Measurements from ENCODE around the gene KRTAP4-11.
"Not testable (repeated sequence)": the region's sequence is repeated elsewhere in the genome, so short reads cannot be mapped to it uniquely, and the experiment has no call there.

KRTAP4-11 gene

DNA sequence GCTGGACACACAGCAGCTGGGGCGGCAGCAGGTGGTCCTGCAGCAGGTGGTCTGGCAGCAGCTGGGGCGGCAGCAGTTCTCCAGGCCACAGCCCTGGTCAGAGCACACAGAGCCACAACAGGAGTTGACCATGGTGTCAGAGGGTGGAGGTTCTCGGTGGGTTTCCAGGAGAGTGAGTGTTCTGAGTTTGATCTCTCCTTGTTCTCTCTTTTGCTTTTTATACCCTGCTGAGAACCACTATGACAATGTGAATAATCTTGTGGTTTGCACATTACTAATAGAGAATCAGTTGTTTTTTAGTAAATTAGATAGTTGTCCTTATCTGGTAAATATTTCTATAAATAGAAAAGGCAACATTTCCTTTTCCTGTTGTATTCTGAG is 5.8 kb upstream of the KRTAP4-11 start, which contains the start of gene KRTAP4-12:
Gene KRTAP4-12, minus strand, starts transcription at position 192 of the 381 bp plus-strand sequence. Its CDS starts 60 bp downstream, at position 132.
- DNase-seq (ENCODE audit: low spot score), result not testable (repeated sequence)

GRCh38 chr17:41123292-41123990 is 5.3 kb upstream of the KRTAP4-11 start:
- DNase-seq (ENCODE audit: low spot score), result not testable (repeated sequence)

DNA sequence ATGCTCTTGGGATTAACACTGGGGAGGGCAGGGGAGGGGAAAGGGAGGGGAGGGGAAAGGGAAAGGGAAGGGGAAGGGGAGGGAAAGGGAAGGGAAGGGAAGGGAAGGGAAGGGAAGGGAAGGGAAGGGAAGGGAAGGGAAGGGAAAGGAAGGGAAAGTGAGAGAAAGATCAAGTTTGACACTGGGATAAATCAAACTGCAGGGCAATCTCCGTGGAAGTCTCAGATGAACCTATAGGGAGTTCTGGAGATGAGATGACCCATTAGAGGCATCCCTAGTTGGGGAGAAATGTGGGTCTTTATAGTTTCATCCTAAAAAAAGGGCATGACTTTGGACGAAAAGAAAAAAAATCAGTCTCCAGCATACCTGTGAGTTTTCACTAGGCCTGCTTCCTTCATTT is 3.6 kb upstream of the KRTAP4-11 start:
- DNase-seq (ENCODE audit: low spot score), result no peak

- DNase-seq (ENCODE audit: low spot score), result not testable (repeated sequence)
These were observed 1.8 kb upstream of the KRTAP4-11 start for GRCh38 chr17:41119696-41120690.

- no peak for DNase-seq (ENCODE audit: low spot score)
These were observed 548 bp upstream of the KRTAP4-11 start for GRCh38 chr17:41118721-41119120.

DNA sequence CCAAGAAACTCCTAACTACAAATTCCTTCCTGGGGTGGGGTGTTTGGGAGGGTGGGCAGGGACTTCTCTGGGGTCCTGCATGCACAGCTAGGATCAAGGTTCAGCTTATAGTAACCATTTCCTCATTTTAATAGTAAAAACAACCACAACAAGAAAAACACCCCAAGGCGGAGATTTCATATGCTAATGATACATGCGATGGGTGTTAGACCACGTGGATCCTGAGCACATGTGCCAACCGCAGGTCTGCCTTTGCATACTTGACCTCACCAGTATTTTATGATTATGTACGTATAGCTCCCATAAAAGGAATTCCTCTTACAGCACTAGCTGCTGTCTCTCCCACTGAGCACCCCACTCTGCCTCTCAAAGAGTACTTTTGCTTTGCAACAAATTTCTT is 1.9 kb downstream of the KRTAP4-11 start:
- DNase-seq (ENCODE audit: low spot score), result no peak

DNA sequence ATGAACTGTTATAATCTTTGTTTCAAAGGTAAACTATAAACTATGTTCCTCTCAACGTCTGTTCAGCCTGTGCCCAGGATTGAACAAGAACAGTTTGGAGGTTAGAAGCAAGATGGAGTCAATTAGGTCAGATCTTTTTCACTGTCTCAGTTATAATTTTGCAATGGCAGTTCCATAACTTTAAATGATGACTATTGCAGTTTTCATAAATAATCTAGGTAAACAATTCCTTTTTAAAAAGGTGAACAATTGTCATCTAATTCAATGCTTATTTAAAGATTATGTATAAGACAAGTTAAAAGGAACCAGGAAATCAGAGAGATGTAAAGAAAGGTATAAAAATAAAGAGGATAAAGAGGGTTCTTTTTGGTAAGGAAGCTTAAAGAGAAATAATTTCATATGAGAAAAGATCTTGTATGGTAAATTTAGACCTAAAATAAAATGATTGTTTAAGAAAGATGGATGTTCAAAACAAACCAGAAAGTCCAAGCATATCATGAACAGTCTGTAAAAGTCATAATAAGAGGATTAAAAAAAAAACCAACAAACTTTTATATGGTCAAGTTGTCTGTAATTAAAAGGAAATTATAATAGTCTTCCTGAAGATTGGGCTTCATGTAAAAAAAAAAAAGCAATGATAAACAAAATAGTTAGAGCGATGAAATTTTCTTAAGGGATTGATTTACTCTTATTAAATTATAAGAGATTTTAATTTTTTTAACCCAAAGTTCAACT is 6.9 kb downstream of the KRTAP4-11 start:
- no peak for DNase-seq (ENCODE audit: low spot score)

DNA sequence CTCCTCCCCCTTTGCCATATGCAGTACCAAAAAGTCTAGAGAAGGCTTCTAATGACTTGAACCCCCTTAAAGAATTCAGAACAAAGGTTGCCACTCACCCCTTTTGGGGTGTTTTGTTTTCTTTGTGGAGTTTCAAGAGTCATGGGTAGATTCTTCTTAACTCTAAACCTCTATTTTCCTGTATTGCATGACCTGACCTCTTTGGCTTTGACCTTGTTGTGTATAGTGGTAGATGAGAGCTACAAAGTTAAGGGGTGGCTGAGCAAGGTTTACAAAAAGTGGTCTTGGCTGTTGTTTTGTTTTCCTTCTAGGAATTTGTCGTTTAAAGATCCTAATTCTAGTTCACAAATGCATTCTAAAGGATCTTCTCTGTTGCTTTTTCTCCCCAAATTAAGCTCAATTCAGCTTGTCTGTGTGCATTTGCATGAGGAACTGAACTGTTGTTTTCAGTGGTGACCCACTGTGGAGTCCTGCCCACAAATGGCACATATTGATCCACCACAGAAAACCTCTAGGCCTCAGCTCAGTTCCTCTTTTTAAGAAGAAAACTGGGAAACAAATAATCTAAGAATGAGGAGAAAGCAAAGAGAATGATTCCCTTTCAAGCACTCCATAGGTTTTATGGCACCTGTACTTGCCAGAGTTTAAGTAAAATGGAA is 9.3 kb downstream of the KRTAP4-11 start:
- DNase-seq (ENCODE audit: low spot score), result not testable (repeated sequence)

DNA sequence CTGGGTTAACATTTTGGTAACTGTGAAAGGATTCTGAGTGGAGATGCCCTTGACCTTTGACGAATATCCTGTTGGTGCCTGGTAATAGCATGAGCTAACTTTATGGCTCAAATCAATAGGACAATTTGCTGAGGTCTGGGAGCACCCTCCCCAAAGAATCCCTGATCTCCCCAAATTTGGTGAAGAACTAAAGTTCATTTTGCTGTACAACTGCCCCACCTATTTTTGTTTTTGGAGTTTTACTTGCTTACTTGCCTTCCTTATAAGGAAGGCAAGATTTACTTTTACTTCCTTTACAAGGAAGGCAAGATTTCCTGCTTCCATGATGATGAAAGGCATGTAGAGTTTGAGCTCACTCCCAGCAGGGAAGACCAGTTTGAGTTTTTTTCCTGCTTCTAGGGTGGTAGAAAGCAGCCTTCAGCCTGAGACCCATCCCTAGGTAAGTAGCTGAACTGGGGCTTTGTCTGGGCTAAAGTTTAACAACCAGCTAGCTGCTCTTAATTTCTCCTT is 10.2 kb downstream of the KRTAP4-11 start:
- DNase-seq (ENCODE audit: low spot score), result no peak

GRCh38 chr17:41105347-41105746 is 12.8 kb downstream of the KRTAP4-11 start, which contains the start of gene KRTAP4-9:
Gene KRTAP4-9, plus strand, starts transcription at chr17:41105389. Its CDS starts 0 bp downstream, at chr17:41105389.
- DNase-seq (ENCODE audit: low spot score), result not testable (repeated sequence)

DNA sequence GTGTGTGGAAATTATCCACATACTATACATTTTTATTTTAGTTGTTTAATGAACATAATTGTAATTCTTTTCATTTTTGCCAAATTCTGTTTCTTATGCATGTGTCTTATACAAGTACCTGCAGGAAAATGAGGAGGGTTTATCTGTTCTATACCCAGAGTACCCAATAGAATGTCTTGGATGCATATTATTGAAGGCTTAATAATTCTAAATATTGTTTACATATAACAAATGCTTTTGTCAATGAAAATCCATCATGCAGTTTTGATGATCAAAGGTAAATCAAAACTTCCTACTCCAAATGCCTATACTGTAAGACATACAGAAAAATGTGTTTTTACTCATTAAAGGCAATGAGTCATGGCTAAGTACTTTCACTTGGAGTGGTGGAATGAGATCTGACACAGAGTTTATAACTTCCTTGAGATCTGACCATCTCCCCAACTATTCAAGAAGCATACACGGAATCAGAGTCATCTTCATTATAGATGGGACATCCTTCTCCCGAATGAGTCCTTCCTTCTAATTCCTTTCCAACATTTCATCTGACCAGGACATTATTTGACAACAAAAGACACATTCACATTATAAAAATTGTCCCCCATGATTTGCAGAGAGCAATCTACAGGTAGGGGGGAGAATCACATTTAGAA is 13.7 kb downstream of the KRTAP4-11 start:
- not testable (repeated sequence) for DNase-seq (ENCODE audit: low spot score)

GRCh38 chr17:41103896-41104295 is 14.3 kb downstream of the KRTAP4-11 start:
- DNase-seq (ENCODE audit: low spot score), result no peak

- DNase-seq (ENCODE audit: low spot score), result no peak
These were observed 16.4 kb downstream of the KRTAP4-11 start, which contains the start of gene KRTAP4-16 for GRCh38 chr17:41101586-41102259. Gene KRTAP4-16, minus strand, starts transcription at chr17:41102209. Its CDS starts 0 bp downstream, at chr17:41102209.

DNA sequence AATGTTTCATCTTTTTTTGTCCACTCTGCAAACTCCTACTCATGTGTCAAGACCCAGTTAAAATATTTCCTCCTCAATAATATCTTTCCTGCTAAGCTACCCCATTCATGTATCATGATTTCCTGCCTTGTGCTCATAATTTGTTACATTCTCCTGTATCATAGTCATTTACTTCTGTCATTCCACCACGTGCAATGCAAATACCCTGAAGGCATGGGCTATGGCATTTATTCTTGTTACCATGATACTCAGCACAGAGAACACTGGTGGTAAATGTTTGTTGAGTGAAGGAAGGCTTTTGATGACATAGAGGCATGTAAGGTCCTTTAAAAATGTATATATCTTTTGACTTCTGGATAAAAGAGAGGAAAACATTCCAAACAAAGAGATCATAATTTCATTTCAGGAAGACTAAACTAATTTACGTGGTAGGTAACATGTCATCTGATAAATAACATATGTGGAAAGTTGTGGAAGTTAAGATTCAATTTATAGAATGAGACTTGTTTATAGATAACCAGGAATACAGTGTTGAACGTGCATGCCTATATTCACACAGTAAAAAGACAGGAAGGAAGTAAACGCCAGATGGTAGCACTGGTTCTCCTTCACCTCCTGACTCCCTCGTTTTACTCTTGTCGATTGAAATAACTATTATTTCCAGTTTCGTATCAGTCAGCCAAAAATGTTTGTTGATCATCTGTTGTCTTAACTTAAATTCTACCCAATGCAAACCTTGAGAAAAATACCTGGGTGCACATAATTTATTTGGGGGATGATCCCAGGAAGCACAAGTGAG is 18.3 kb downstream of the KRTAP4-11 start:
- not testable (repeated sequence) for DNase-seq (ENCODE audit: low spot score)

GRCh38 chr17:41098481-41098880 is 19.7 kb downstream of the KRTAP4-11 start:
- DNase-seq (ENCODE audit: low spot score), result no peak

DNA sequence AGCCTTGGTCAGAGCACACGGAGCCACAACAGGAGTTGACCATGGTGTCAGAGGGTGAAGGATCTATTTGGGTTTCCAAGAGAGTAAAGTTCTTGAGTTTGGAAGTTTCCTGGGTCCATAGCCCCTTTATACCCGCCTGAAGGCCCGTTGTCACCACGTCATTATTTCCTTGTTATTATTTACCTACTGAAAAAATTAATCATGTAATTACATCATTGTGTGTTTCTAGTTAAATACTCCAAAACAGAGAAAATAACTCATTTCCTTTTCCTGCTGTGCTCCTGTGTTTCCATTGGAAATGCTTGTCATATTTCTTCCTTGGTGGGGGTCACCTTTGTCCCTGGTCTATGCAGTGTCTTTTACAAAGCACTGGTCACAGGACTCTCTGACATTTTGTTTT is 20.1 kb downstream of the KRTAP4-11 start, which contains the start of gene KRTAP4-8:
Gene KRTAP4-8, minus strand, starts transcription at position 101 of the 400 bp plus-strand sequence. Its CDS starts 58 bp downstream, at position 43.
- DNase-seq (ENCODE audit: low spot score), result no peak

- DNase-seq (ENCODE audit: low spot score), result no peak
These were observed 22.1 kb downstream of the KRTAP4-11 start for GRCh38 chr17:41096055-41096454.

DNA sequence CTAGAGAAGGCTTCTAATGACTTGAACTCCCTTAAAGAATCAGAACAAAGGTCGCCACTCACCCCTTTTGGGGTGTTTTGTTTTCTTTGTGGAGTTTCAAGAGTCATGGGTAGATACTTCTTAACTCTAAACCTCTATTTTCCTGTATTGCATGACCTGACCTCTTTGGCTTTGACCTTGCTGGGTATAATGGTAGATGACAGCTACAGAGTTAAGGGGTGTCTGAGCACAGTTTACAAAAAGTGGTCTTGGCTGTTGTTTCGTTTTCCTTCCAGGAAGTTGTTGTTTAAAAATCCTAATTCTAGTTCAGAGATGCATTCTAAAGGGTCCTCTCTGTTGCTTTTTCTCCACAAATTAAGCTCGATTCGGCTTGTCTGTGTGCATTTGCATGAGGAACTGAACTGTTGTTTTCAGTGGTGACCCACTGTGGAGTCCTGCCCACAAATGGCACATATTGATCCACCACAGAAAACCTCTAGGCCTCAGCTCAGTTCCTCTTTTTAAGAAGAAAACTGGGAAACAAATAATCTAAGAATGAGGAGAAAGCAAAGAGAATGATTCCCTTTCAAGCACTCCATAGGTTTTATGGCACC is 29.3 kb downstream of the KRTAP4-11 start:
- DNase-seq (ENCODE audit: low spot score), result not testable (repeated sequence)
